PC-9 (cell line): ENCODE measurements around the gene CACNA2D1.

Source experiments
- EZH2 ChIP-seq: fragments of 200-600 bp; sonication (generic); IDR thresholded peaks from 2 replicates; pipeline ENCODE4 v1.8.0; 2017; ENCODE audit warnings: antibody characterized with exemption, low read depth
- TF ChIP-seq, protein P1 (sequence below): fragments of 200-600 bp; sonication (generic); conservative IDR thresholded peaks from 2 replicates; pipeline ENCODE4 v1.6.1; 2017; ENCODE audit warnings: mixed run types, antibody characterized with exemption, mild to moderate bottlenecking, moderate library complexity

DNA sequence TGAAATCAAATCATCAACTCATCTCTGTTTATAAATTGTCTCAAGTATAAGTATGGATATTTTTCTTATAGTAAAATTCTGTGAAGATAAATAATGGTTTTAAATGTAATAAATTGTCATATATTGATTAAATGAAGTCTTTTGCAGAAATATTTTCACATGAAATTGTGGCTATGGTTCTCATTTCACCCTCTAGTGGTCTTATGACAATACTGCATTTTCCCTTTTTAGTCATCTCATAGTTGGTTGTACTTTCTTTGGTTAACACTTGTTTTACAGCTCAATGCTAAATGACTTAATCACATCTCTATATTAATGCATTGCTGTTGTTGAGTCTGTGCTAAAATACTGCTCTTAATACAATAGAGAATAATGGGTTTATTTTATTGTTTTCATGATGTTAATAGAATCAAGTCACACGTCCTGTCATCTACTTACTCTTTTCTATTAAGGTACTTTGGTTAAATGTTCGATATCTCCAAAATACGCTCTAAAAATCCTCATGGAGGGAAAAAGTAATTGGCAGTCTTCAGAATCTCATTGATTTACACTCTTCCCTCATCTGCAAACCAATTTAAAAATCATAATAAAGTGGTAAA lies 38.0 kb upstream of the CACNA2D1 start:
- TF ChIP-seq, protein P1, sequence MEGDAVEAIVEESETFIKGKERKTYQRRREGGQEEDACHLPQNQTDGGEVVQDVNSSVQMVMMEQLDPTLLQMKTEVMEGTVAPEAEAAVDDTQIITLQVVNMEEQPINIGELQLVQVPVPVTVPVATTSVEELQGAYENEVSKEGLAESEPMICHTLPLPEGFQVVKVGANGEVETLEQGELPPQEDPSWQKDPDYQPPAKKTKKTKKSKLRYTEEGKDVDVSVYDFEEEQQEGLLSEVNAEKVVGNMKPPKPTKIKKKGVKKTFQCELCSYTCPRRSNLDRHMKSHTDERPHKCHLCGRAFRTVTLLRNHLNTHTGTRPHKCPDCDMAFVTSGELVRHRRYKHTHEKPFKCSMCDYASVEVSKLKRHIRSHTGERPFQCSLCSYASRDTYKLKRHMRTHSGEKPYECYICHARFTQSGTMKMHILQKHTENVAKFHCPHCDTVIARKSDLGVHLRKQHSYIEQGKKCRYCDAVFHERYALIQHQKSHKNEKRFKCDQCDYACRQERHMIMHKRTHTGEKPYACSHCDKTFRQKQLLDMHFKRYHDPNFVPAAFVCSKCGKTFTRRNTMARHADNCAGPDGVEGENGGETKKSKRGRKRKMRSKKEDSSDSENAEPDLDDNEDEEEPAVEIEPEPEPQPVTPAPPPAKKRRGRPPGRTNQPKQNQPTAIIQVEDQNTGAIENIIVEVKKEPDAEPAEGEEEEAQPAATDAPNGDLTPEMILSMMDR, result peak; percentile 88
- TF ChIP-seq EZH2, result no peak
